ENCODE results near the gene CORO1C.

The CORO1C gene

DNA sequence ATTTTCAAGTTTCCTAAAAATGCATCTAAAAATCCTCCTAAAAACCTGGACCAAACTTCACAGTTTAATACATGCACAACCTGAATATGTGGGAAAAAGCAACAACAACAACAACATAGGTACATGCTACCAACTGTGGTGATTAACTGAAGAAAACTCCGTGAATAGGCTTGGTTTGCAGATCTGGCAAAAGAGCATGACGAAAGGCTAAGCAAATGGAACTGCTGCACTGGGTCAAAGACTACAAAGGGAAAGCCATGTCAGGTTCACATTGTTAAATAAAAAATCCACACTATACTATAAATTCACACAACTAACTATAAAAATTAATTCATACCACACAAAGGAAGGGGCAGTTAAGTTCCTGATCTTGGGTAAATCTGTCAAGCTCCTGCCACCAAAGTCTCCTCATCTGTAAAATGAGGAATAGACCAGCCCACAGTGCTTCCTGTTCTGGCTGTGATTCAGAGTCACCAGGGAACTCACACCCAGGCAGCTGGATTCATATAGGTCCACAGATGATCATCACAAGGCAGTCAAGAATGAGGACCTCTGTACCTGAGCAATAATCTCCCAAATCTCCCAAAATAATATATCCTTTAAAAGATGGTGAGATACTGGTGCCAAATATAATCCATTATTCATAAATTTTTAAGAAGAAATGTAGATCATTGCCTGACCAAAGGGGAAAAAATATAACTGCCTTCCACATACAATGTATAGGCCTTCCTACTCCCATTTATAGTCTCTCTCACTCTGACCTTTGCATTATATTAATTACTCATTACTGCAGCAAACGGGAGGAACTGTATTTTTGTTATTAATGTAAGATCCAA lies 7.0 kb downstream of the CORO1C start:
- no peak for DNase-seq

DNA sequence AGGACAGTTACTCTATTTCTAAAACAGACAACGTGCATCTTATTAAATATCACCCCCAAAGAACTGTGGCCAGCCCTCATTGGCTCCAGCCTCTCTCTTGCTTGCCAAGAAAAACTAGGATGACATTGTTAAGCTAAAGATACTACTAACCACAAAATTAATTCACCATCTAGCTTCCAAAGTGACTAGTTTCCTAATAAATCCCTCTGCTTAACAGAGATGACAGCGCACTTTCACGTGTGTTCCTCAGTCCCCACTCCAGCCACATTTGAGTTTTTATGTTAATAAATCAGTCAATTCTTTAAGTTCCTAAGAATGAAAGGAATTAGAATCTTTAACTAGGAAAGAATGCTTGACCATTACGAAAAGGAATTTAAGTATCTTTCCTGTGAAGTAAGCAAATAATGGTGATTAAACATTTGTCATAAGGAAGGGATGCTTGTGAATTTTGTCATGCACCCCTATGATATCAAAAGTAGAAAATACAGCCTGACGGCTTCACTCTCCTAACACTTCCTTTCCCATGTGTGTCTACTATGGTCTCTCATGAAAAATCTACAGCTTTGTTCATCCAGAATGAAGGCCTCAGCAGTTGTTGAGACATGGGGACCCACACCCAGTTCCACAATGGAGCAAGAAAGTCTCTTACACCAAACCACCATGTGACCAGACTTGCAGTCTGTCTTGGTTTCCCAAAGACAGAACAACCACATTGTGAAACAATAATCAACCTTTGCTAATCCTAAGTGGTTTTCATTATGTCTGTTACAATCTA lies 8.1 kb downstream of the CORO1C start:
- DNase-seq, result peak; percentile 31

DNA sequence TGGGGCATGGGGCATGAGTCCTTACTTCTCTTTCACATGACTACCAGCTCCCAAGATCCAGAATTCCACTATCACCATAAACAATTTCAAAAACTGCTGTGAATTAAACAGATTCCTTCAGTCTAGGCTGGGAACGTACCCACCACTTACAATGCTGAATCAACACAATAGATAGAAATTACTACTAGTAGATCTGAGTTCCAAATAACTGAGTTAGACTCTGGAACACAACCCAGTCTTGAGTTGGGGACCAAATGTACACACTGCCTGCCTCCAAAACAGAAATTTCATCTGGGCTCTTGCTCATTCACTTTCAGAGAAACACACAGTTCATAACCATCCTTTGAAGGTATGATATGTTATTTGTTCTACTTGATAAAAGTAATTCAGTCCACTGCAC lies 8.9 kb downstream of the CORO1C start:
- DNase-seq, result no peak

DNA sequence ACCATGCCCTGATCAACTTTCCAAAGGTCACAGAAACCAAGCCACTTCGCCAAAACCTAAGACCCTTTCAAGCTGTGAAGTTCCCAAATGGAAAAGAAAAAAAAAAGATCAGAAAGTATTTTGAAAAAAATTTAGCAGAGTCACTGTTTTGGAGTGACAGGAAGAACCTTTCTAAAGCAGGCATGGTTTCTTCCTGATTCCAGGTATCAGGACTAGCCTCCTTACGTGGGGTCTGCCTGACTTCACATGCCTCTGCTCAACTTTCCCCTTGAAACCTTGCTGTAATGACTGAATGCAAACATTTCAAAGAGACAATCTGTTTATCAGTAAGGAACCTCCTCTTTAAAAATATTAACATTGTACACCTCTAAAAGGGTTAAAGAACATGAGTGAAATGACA lies 9.5 kb downstream of the CORO1C start:
- no peak for DNase-seq

DNA sequence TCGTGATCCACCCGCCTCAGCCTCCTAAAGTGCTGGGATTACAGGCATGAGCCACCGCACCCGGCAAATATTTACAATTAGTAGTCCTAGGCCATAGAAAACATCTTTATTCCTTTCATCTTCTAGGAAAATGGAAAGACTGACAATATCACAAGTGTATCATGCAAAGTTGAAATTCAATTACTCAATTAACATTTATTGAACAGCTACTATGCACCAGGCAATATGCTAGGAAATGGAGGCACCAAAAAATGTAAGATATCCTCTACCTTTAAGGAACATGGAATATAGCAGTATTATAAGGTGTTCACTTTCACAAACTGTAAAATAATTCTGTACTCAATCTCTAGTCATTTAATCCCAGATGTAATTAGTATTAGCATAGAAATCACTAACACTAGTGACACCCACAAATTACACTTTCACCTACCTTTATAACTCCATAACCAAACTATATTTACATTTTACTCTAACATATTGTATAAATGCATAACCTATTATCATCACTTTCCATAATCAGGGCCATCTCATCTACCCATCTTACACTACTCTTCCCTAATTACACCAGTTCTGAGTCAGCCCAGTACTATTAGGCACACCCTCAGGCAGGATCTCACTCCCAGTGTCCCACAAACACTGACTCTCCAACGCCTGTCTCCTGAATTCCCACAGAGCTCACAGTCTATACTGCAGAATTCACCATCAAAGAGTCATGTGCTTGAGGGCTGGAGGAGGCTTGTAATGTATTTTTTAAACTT lies 10.4 kb downstream of the CORO1C start:
- no peak for DNase-seq

- no peak for DNase-seq
Measured at GRCh38 chr12:108717243-108717642, 14.1 kb downstream of the CORO1C start.

DNA sequence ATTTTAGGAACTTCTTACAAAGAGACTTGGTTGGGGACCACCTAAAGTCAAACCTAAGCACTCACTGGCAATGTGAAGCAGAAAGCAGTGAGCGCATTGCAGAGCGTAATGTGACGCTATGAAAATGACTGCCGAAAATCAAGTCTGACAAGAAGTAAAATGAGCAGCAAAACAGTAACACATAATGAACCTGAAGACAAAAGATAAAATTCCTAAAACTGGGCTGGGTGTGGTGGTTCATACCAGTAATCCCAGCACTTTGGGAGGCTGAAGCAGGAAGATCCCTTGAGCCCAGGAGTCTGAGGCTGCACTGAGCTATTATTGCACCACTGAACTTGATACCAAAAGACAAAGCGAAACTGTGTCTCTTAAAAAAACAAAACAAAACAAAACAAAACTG lies 16.5 kb downstream of the CORO1C start:
- DNase-seq, result no peak

GRCh38 chr12:108713471-108713870 lies 17.8 kb downstream of the CORO1C start:
- no peak for DNase-seq

DNA sequence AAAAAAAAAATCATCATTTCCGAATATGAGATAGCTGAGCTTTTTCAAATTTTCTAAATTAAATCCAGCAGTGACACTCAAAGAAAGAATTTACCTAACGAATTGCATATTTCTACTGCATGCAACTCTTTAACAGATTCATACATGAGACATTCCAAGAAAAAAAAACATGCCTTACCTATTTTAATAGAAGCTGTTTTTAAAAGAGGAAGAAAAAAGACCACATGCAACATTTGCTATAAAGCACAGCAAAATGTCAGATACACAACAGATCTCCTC lies 18.5 kb downstream of the CORO1C start:
- DNase-seq, result no peak

DNA sequence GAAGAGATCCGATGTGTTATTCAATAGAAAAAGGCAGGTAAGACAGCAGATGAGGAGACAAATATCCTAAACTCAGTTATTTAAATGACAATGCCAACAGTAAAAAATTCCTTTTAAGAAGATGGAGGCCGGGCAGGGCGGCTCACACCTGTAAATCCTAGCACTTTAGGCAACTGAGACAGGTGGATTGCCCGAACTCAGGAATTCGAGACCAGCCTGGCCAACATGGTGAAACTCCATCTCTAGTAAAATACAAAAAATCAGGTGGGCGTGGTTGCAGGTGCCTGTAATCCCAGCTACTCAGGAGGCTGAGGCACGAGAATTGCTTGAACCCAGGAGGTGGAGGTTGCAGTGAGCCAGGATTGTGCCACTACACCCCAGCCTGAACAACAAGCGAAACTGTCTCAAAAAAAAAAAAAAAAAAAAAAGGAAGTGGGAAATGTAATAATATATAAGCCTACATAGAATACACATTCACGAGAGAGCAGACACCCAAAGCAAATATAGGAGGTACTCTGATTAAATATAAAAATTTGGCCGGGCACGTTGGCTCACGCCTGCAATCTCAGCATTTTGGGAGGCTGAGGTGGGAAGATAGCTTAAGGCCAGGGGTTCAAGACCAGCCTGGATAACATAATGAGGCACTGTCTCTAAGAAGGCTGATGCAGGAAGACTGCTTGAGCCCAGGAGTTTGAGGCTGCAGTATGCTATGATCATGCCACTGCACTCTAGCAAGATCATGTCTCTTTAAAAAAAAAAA lies 19.0 kb downstream of the CORO1C start:
- no peak for DNase-seq

- DNase-seq, result no peak
Measured at GRCh38 chr12:108711489-108712164, 19.7 kb downstream of the CORO1C start.

DNA sequence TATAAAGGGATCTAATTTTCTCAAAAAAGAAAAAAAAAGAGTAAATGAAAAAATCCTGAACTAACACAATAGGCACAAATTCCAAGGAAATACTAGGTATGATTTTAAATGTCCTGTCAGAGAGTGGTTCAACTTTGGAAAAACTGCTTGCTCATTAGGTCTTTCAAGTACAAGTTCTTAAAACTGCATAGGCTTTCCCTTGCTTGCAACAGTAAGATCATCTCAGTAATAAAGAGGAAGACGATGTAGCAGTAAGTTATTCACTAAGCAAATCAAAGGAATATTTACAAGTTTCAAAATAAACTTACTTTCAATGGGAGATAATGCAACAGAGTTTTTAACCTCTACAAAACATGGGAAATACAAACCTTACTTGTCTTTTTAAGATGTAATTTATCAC lies 21.6 kb downstream of the CORO1C start:
- no peak for DNase-seq

DNA sequence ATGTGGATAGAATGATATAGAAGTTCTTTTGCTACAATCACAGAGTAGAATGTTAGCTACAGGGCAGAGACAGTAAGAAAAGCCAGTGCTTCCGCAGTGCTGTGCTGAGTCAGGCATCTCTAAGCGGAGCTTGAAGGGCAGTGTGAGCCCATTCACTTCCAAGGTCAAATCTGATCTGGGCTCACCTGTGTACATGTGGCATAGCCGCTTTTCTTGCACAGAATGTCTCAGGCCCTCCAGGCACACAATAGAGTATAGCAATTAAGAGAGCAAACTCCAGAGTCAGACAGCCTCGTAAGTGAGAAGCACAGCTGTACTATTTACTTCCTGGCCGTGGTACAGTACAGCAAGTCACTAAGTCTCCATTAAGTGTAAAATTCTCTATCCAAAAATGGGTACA lies 26.8 kb downstream of the CORO1C start:
- DNase-seq, result no peak

GRCh38 chr12:108702595-108703320 lies 28.6 kb downstream of the CORO1C start:
- DNase-seq, result peak; percentile 67

DNA sequence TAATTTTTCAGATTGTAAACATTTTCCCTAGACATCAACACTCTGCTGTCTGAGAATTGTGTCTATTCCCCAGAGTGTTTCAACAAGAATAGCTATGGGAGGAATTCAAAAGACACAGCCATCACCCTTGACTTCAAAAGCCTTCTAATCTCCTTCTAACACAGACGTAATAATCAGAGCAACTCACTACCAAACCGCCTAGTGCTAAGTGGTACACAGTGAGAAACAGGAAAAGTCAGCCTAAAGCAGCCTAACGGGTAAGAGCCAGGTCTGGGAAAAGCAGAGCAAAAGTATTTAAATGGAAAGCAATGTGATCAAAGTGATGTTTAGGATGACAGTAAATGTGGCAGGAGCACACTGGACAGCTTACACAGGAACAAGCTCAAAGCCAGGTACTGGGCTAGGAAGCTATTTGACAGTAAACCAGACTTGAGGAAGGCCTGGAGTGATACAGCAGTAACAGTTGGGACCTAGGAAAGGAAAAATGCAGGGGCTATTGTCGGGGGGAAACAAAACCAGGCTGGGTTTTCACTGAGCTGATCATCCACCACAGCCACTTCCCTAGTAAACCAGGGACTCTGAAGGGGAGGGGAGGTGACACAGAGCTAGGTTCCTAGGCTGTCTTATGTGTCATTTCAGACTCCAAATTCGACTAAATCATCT lies 29.4 kb downstream of the CORO1C start:
- peak; percentile 66 for DNase-seq

DNA sequence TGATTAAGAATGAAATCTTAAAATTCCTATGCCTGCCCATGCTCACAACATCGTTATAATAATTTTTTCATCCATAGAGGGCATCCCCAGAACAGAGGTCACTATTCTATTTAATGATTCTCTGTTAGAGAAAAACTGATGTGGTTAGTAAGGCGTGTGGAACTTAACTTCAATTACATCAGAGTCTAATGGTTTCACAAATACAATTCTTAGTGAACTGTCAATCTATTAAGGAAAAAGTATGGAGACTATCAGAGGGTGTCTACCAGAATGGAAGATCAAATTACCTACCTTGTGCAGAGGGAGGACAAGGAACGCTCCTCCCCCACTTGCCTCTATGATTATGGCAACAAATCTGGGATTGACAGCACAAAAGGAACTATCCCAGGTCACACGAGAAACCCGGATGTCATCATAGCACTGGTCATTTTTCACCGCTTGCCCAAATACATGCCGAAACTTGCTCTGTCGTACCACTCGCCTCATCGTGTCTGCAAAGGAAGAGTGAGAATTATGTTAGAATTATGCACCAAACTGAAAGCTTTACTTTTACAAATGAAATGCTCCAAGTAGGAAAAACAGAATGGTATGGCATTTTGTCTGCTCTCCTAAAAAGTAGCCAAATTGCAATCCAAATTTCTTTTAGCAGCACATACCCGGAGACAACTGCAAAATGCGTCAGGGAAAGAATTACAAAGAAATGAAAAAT lies 30.3 kb downstream of the CORO1C start:
- DNase-seq, result peak; percentile 75

DNA sequence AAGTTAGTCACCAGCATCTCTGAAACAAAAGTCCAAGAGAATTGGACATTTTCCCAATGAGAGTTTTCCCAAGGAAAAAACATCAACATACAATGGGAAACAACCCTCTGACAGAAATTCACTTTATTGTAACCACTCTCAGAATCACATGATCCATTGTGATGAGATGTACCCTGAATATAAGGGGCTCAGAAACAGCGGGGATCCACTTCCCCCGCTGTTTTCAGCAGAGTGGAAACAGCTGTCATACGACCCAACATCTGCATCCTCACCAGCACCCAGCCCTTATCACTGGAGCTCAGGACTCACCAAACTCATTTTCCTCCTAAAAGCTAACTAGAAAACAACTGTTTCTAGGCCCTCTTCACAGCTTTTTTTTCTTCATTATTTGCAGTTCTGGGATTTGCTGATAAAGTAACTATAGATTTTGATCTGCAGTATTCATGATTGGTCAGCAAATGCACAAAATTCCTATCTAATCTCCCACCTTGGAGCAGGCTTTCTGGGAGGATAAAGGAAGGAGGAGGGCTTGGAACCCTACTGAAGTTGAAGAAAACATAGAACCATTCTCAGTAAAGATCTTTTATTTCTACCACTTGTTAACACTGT lies 31.3 kb downstream of the CORO1C start:
- no peak for DNase-seq

DNA sequence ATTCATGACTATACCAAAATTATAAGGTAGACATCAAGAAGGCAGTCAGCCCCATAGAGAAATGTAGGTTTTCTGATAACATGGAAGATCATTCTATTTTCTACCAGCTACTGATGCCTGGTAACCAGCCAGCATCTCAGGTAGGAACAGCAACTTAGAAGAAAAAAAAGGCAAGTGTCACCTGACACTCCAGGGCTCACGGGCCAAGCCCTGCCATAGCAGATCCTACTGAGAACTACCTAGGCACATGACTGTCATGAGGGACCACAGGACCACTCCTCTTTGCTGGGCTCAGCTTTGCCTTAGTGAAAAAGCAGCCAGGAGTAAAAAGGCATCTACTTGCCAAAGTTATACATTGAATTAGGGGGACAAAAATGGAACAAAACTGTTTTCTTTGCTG lies 33.4 kb downstream of the CORO1C start:
- DNase-seq, result no peak

DNA sequence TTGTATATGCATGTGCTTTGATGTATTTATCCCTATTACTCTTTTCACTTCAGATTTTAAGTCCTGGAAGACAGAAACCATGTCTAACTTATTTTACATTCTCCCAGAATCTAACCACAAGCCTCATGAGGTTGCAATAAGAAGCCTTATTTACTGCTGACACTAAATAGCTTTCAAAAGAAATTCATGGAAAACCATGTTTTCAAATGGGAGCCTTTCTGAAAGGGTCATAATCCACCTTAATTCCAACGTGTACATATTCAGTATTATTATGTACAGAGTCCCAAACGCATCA lies 34.4 kb downstream of the CORO1C start:
- no peak for DNase-seq
